D721Med (cell line): ENCODE measurements around the gene GPC6.

ENCODE experiments used
- DNase-seq: peaks from one replicate; pipeline ENCODE4 v3.0.0; 2011; ENCODE audit warnings: low spot score; ENCODE audit not compliant: insufficient read length
- FAIRE-seq: peaks from 2 replicates; lab custom pipeline; 2011; peaks lifted over from hg19 to GRCh38; lab: Jason Lieb, UNC
- TF ChIP-seq, protein P1 (sequence below): IDR thresholded peaks from 2 replicates; pipeline ENCODE4 v1.5.1; 2012; ENCODE audit warnings: mild to moderate bottlenecking, control low read depth; ENCODE audit not compliant: insufficient read depth; ENCODE audit errors: missing control alignments

Gene GPC6

DNA sequence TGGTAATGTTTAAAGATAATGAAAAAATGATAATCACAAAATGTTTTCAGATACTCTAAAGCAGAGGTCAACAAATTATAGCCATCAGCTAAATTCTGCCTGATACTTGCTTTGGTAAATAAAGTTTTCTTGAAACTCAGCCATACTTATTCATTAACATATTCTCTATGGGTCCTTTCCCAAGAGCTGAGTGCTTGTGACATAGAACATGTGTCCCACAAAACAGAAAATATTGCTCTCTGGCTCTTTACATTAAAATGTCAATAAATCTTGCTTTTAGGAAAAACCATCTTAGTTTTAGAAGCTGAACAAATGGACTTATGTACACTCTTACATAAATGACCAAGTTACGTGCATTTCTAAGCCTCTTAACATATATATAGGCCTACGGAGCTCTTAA lies 945.8 kb downstream of the GPC6 start:
- FAIRE-seq: no peak

DNA sequence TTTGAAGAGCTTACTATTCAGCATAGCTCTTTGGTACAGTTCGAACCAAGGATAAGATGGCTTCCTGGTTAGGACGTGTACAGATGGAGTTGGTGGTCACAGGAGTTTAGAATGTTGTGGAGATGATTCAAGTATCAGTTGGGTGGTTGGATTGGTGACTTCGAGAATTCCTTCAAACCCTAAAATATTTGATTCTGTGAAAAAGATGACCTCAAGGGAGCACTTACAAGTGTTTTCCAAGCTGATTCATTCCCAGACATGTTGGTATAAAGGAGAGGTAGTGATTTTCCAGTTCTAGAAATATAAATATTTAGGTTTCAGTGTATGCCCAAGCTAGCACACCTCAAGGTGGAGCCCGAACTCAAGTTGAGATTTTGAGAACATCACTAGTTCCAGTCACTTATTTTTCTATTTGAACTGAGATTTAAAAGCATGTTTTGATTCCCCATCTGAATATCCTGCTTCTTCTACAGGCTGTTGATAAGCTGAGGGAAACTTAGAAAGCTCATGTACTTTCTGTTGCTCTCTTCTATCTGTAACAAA lies 946.8 kb downstream of the GPC6 start:
- TF ChIP-seq, protein P1, sequence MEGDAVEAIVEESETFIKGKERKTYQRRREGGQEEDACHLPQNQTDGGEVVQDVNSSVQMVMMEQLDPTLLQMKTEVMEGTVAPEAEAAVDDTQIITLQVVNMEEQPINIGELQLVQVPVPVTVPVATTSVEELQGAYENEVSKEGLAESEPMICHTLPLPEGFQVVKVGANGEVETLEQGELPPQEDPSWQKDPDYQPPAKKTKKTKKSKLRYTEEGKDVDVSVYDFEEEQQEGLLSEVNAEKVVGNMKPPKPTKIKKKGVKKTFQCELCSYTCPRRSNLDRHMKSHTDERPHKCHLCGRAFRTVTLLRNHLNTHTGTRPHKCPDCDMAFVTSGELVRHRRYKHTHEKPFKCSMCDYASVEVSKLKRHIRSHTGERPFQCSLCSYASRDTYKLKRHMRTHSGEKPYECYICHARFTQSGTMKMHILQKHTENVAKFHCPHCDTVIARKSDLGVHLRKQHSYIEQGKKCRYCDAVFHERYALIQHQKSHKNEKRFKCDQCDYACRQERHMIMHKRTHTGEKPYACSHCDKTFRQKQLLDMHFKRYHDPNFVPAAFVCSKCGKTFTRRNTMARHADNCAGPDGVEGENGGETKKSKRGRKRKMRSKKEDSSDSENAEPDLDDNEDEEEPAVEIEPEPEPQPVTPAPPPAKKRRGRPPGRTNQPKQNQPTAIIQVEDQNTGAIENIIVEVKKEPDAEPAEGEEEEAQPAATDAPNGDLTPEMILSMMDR: no peak
- FAIRE-seq: no peak
- no peak for DNase-seq

More for the DNA sequence above, 945.8 kb downstream of the GPC6 start:
- TF ChIP-seq, protein P1: no peak
- no peak for DNase-seq

DNA sequence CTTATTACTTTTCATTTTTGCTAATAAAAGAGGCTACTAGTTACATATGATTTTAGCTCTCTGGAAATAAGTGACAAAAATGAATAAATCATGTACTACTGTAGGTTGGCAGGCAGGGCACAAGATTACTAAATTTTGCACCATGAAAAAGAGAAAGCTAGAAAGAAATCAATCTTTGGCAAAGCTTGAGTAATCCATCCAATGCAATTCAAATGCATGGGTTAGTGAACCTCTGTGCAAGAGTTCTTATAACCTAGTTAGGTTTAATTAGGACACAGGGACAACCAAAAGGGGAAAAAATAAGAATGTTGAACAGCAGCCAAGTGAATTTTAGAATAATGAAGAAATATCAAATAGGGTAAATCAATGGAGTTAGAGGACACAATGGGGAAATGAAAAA lies 947.4 kb downstream of the GPC6 start:
- TF ChIP-seq, protein P1: no peak
- FAIRE-seq (no peak), DNase-seq (no peak)

DNA sequence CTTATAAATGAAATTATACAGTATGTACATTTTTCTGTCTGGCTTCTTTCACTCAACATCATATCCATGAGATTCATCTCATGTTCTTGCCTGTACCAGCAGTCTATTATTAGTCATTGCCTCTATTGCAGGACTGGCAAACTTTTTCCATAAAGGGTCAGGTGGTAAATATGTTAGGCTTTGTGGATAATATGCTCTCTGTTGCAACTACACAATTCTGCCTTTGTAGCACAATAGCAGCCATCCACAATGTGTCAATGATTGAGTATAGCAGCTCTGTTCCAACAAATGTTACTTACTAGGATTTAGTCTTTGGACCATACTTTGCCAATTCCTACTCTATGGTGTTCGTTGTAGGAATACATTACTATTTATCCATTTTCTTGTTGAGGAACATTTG lies 948.5 kb downstream of the GPC6 start:
- TF ChIP-seq, protein P1: no peak
- DNase-seq: no peak
- FAIRE-seq: peak; percentile 21

DNA sequence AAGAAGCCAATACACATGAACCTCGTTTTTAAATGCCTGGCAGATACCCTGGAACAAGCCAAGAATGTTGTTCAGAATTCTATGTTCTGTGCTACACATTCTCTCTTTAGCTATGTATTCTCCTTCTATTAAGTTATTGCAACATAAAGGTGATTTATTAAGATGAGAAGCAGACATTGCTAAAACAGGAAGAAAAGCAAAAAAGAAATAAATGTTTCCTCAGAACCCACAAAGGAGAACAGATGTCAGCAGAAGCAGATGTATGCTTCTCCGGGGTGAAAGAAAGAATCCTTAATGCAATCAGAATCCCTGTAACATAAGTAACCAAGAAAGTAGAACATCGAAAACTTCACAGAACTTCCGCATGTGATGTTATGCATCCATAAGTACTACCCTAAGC lies 950.0 kb downstream of the GPC6 start:
- TF ChIP-seq, protein P1: no peak
- FAIRE-seq: no peak
- no peak for DNase-seq

DNA sequence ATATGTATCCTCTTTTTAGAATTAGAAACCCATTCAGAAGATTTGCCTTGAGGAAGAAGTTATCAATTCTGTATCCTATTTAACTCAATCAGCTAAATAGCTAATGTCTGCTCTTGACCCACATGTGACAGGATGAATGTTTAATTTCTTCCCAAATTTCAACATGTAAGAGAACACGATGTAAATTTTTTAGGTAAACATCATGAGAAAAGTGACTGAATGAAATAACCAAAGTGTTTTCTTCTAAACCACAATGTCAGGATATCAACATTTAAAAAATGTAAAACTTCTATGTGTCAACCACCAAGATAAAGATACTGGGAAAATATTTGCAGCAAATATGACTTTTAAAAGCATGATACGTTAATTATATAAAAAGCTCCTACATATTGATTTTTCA lies 950.4 kb downstream of the GPC6 start:
- TF ChIP-seq, protein P1: no peak
- FAIRE-seq (no peak), DNase-seq (no peak)

DNA sequence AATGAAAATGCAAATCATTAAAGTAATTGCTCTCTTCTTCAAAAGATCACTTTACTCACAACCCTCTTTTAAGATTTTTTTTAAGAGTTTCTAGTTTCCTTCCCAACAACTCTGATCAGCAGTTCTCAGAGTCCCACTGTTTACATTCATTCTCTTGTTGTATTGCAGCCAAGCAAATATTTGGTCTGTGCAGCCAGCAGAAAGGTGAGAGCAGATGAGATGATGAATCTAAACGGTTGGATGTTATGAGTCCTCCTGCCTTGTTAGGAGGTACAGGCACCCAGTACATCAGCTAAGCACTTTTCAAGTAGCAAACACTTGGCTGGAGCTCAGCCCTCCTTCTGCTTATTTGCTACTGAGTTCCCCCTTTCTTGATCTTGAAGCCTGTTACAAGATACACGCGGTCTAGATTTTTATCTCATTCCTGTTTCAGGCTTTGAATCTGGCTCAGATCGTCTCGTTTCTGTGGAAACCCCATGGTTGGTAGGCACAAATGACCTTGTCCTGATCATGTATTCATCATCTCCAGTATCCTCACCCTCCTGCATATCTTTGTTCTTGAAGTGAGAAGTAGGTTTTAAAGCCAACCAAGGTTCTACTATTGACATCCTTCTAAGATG lies 952.1 kb downstream of the GPC6 start:
- TF ChIP-seq, protein P1: no peak
- FAIRE-seq: no peak

More for the DNA sequence above, 952.1 kb downstream of the GPC6 start:
- no peak for DNase-seq
